Activated T-cell treated with anti-CD3 and anti-CD28 coated beads, Interleukin-2, amount 50 U/mL, for 72 hours (primary cell): ENCODE measurements around the gene TRAF7. TPM values are rescaled to one million over a fixed set of nuclear protein-coding genes. Genes with fewer than 3 reads are reported as not detected.
"Not testable (repeated sequence)": the region's sequence is repeated elsewhere in the genome, so short reads cannot be mapped to it uniquely, and the experiment has no call there.

Source experiments
- ATAC-seq, 2 donors: fragments of 150-1000 bp; cut with Tn5 transposase; replicated peaks in 1 of 2; 2 replicates each; pipeline ENCODE4 v1.10.0; 2021; ENCODE audit warnings: moderate library complexity in 2 of 2, mild to moderate bottlenecking in 1 of 2
- DNase-seq, 2 donors: peaks; one replicate each; pipeline ENCODE4 v3.0.0; 2021 to 2022; ENCODE audit warnings: mixed read lengths in 1 of 2
- H3K27ac Mint-ChIP-seq: one replicate; pipeline ENCODE4 v1.8.0; 2022; ENCODE audit warnings: mild to moderate bottlenecking, moderate library complexity, mixed read lengths
- H3K27me3 Mint-ChIP-seq: one replicate; pipeline ENCODE4 v1.8.0; 2022; ENCODE audit warnings: low read depth, mixed read lengths
- H3K36me3 Mint-ChIP-seq, 2 donors: one replicate each; pipeline ENCODE4 v1.8.0; 2022; ENCODE audit warnings: mixed read lengths in 2 of 2, mild to moderate bottlenecking in 1 of 2; ENCODE audit not compliant: insufficient read depth in 2 of 2
- H3K4me1 Mint-ChIP-seq: one replicate; pipeline ENCODE4 v1.8.0; 2022; ENCODE audit warnings: low read depth, mixed read lengths
- H3K4me3 Mint-ChIP-seq, 2 donors: one replicate each; pipeline ENCODE4 v1.8.0; 2022; ENCODE audit warnings: mild to moderate bottlenecking in 2 of 2, mixed read lengths in 2 of 2, moderate library complexity in 2 of 2
- H3K9me3 Mint-ChIP-seq, 2 donors: one replicate each; pipeline ENCODE4 v1.8.0; 2022; ENCODE audit warnings: mixed read lengths in 2 of 2
- total RNA-seq, 2 donors: library from RNA; stranded (reverse); gene quantifications; one replicate each; pipeline ENCODE4 v1.2.3, GENCODE V29; 2022

TRAF7 gene
- 10 to 100 TPM; 66.4 to 72.9 TPM for total RNA-seq

DNA sequence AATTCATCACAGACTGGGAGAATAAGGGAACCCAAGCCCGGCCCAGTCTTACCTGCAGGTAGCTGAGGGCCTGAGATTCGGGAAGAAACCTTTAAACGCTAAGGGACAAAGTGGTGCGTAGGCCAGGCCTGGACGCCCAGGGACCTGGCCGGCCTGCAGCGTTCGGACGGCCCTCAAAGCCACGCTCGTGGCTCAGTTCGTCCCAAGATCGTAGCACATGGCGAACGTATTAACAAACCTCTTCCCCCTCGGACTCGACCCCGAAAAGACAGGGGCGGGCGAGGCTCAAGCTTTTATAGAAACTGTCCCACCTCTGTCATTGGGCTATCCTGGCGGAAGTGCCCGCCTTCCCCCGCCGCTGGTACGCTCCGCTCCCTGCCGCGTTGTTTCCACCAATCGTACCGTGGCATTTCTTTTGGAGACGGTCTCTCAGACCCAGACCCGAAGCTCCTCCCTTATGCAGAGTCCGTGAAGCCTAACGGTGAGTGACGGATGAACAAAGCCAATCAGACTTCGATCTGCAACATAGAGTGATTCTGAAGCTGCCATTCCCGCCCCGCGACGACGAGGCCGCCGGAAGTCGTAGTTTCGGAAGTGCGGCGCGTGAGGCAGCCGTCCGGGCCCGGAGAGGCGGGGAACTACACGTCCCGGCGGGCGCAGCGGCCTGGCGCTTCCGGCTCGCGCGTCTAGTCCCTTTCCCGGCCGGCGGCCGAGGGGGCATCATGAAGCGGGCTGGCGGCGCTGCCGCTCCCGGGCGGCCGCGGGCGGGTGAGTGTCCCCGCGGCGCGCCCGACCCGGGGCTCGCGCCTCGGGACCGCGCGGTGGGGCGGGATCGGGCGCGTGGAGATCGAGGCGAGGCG is at the start of gene TRAF7:
TSS of gene TRAF7 (plus strand) at position 692 of the 860 bp plus-strand sequence. CDS start 8,139 bp downstream, outside the sequence.
- Mint-ChIP-seq H3K4me3 (peak within 1 kb of the TSS; percentile 97 to 99), H3K27ac (peak within 1 kb of the TSS; percentile 97), H3K4me1 (peaks cover 59% of the 10 kb centered on the region), H3K36me3 (peaks cover 4 to 7% of the 10 kb centered on the region in 2 donors), H3K27me3 (no peaks in the 10 kb centered on the region), H3K9me3 (no peaks in the 10 kb centered on the region)
- peak; percentile 91 for ATAC-seq
- DNase-seq: peak; percentile 97 to 98

DNA sequence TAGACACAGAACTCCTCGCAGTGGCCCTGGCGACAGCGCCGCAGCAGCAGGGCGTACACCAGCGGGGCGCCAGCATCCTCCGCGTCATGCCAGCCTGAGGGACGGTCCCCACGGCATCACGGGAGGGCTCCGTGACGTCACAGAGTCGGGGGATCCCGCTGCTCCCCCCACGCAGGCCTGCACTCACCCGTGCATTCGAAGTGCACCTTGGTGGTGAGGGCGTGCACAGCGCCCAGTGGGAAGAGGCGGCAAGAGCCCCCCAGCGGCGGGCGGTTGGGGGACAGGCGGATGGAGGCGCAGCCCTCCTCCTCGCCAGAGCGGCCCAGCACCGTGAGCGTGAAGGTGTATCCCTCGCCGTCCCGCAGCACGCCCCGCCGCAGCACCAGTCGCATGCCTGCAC is 49.4 kb upstream of the TRAF7 start:
- not testable (repeated sequence) for H3K27ac Mint-ChIP-seq, H3K36me3 Mint-ChIP-seq, ATAC-seq, H3K9me3 Mint-ChIP-seq, H3K4me1 Mint-ChIP-seq, H3K4me3 Mint-ChIP-seq, DNase-seq, H3K27me3 Mint-ChIP-seq

DNA sequence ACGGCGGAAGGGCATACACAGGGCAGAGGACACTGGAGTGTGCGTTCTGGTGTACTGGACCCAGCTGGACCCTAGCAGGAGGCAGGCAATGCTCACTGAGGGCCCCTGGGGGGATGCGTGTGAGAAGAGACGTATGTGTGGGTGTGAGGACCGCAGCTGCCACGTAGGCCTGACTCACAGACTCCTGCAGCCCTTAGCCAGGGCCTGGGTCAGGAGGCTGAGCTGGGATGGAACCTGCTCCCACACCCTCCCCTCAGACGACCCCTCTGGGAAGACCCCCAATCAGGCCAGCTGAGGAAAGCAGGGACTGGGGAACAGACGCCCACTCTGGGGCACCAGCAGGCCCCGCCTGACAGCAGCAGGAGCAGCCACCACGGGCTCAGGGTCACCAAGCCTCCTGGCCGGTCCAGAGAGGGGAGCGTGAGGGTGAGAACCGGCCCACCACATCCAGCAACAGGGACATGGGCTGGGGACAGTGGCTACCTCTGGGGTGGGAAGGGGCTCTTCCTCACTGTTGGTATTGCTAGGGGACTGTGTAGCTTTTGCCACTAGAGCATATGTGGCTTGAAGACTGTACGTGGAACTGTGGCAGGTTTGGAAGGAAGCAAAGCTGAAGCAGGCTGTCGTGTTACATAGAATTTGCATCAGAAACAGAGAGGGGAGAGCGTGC is 48.3 kb upstream of the TRAF7 start:
- not testable (repeated sequence) for H3K27me3 Mint-ChIP-seq, H3K36me3 Mint-ChIP-seq, H3K4me1 Mint-ChIP-seq, DNase-seq, H3K4me3 Mint-ChIP-seq, H3K27ac Mint-ChIP-seq, ATAC-seq, H3K9me3 Mint-ChIP-seq

DNA sequence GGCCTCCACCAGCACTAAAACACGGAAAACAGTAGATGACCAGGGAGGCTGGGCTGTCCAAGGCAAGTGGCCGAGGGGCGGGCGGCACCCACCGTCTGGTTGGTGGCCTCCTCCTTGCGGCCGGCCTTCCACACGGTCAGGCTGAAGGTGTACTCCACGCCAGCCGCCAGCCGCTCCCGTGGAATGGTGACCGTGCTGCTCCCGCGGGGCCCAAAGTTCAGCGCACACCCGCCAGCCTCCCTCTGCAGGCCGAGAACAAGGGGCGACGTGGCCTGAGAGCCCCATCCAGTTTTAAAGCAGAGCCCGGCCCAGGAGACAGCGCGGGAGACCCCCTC is 47.8 kb upstream of the TRAF7 start:
- H3K4me3 Mint-ChIP-seq, H3K27ac Mint-ChIP-seq, H3K36me3 Mint-ChIP-seq, ATAC-seq, H3K4me1 Mint-ChIP-seq, DNase-seq, H3K9me3 Mint-ChIP-seq, H3K27me3 Mint-ChIP-seq: not testable (repeated sequence)

DNA sequence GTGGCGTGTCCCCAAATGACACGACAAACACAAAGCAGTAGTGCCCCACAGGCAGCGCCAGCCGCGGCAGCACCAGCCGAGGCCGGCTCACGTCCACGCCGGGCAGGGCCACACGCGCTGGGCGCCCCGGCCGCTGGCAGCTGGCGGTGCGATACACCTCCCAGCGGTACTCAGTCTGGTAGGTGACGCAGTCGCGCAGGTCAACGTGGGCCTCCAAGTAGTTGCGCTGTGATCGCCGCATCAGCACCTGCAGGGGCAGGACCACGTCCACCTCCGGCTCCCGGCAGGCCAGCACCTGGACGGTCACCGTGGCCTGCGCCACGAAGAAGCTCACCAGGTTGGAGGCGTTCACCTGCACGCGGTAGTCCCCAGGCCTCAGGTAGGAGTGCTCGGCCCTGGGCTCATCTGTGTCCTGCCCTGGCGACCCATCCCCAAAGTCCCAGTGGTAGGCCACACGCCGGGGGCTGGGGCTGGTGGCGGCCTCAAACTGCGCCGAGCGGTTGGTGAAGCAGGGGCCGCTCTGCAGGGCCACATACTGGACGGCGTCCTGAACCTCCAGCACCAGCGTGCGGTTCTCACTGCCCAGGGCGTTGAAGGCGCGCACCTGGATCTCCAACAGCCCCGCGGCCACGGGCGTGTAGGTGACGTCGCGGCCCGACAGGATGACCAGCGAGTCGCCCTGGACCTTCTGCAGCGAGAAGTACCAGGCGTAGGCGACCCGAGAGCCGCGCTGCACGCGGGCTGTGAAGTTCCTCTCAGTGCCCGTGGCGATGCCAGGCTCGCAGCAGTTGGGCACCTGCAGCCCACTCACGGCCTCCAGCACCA is 46.9 kb upstream of the TRAF7 start:
- not testable (repeated sequence) for H3K4me1 Mint-ChIP-seq, H3K27ac Mint-ChIP-seq, DNase-seq, H3K27me3 Mint-ChIP-seq, ATAC-seq, H3K4me3 Mint-ChIP-seq, H3K9me3 Mint-ChIP-seq, H3K36me3 Mint-ChIP-seq

DNA sequence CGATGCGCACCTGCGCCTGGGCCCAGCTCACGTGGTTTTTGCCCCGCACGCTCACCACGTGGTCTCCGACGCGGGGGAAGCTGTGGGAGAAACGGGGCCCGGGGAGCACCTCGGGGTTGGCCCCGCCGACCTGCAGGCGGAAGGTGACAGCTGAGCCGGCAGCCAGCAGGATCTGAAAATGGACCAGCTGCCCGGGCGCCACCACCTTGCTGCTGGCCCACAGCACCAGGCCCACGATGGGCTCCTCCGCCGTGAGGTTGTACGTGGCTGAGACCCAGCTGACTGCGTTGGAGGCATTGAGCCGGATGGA is 46.4 kb upstream of the TRAF7 start:
- H3K27ac Mint-ChIP-seq, H3K4me1 Mint-ChIP-seq, ATAC-seq, H3K36me3 Mint-ChIP-seq, DNase-seq, H3K9me3 Mint-ChIP-seq, H3K4me3 Mint-ChIP-seq, H3K27me3 Mint-ChIP-seq: not testable (repeated sequence)

DNA sequence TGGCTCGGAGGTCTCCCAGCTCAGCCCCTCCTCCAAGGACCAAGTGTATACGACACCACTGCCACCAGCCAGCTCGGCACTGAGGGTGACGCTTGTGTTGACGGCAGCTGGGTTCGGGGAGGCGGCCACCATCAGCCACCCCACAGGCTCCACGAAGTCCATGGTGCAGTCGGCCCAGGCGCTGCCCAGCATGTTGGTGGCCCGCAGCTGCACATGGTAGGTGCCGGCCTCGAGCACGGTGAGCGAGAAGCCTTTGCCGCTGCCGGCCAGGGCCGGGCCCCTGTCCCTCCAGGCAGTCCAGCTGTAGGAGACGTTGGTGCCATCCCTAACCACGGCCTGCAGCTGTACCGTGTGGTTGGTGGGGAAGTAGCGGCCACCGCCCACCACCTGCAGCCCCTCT is 45.7 kb upstream of the TRAF7 start:
- not testable (repeated sequence) for ATAC-seq, H3K27me3 Mint-ChIP-seq, H3K4me3 Mint-ChIP-seq, DNase-seq, H3K4me1 Mint-ChIP-seq, H3K36me3 Mint-ChIP-seq, H3K9me3 Mint-ChIP-seq, H3K27ac Mint-ChIP-seq

DNA sequence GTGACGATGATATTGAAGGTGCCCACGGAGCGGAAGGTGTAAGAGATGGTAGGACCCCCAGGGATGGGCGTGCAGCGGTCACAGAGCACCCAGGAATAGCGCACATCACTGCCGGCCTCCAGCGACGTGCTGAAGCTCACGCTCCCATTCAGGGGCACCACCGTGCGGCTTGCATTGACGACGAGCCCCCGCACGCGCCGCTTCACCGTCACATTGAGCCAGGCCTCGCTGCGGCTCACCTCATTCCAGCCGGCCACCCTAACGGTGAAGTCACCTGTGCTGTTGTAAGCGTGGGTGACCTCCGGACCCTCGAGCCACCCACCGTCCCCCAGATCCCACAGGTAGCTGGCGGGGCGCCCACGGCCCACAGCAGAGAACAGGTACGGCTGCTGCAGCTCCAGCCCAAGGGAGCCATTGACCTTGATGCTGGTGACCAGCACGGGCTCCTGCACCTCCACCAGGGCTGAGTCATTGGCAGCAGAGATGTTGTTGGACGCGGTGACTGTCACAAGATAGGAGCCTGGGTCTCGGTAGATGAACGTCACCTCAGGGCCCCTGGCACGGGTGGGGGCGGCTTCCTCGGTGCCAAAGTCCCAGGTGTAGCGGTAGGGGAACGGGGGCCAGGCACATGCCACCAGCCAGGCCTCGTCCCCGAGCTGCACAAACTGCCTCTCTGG is 45.1 kb upstream of the TRAF7 start:
- not testable (repeated sequence) for DNase-seq, H3K36me3 Mint-ChIP-seq, H3K9me3 Mint-ChIP-seq, H3K4me1 Mint-ChIP-seq, H3K4me3 Mint-ChIP-seq, H3K27me3 Mint-ChIP-seq, H3K27ac Mint-ChIP-seq, ATAC-seq

DNA sequence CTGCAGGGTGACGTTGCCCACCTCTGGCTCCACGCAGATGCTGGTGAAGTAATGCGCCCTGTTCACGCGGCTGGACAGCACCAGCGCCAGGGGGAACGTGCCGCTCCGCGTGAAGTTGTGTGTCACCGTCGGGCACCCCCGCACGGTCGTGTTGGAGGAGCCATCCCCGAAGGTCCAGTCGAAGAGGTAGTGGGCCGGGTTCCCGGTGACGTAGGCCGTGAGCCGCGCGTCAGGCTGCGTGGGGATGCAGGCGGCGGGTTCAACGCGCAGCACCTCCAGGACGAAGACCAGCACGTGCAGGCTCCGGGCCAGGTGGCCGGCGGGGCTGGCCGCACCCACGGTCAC is 44.6 kb upstream of the TRAF7 start:
- DNase-seq, ATAC-seq, H3K4me1 Mint-ChIP-seq, H3K27me3 Mint-ChIP-seq, H3K27ac Mint-ChIP-seq, H3K9me3 Mint-ChIP-seq, H3K36me3 Mint-ChIP-seq, H3K4me3 Mint-ChIP-seq: not testable (repeated sequence)

DNA sequence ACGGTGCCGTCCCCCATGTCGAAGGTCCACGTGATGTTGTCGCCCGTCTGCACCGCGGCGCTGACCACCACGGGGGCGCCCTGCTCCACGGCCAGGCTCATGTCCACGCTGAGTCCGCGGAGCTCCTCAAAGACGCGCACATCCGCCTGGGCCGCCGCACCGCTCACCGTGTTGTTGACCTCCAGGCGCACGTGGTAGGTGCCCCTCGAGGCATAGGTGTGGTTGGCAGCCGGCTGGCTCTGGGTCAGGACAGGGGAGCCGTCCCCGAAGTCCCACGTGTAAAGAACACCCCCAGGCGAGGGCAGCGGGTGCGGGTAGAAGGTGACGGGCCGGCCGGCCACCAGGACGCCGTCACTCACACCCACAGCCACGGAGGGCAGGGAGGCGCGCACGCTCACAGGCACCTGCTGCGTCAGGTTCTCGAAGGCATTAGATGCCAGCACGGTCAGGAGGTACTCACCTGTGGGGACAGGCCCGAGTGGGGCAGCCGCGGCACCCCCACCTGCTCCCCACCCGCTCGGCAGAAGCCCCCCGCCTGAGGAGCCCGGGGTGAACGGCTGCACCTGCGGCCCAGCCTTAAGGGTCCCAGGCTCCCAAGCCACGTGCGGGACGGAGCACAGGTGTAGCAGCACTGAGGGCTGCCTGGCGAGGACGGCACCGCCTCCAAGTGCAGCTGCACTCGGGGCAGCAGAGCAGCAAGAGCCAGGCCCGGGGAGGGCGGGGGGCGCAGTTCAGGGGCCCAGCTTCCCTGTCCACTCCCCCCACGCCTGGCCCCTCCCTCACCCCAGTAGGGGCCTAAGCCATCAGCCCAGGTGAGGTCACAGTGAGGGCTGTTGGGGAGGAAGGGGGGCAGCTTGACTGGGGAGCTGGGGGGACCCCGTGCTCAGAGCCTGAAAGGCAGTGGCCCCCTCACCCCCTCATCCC is 43.9 kb upstream of the TRAF7 start:
- H3K36me3 Mint-ChIP-seq, H3K27me3 Mint-ChIP-seq, H3K9me3 Mint-ChIP-seq, H3K4me3 Mint-ChIP-seq, DNase-seq, H3K4me1 Mint-ChIP-seq, H3K27ac Mint-ChIP-seq, ATAC-seq: not testable (repeated sequence)

DNA sequence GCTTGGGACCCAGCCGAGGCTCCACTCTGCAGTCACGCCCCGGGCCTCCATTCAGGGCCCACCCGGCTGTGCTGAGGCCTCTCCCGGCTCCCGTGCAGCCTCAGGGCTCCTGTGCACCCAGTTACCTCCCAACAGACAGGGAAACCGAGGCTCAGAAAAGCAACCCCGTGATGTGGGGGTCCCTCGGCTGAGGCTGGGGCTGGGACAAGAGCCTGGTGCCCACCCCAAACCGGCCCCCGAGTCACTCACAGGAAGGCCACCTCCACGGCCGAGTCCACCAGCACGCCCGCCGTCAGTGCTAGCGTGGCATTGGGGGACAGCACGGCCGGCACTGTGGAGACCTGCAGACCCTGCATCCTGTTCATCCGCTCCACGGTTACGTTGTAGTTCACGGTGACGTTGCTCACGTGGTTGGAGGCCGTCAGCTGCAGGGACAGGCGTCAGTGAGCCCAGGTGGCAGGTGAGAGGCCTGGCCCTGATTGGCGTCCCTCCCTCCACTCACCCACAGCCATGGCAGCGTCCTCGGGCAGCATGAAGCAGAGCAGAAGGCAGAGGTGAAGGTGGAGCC is 43.0 kb upstream of the TRAF7 start:
- not testable (repeated sequence) for ATAC-seq, H3K27me3 Mint-ChIP-seq, H3K4me1 Mint-ChIP-seq, H3K4me3 Mint-ChIP-seq, H3K27ac Mint-ChIP-seq, H3K9me3 Mint-ChIP-seq, DNase-seq, H3K36me3 Mint-ChIP-seq

DNA sequence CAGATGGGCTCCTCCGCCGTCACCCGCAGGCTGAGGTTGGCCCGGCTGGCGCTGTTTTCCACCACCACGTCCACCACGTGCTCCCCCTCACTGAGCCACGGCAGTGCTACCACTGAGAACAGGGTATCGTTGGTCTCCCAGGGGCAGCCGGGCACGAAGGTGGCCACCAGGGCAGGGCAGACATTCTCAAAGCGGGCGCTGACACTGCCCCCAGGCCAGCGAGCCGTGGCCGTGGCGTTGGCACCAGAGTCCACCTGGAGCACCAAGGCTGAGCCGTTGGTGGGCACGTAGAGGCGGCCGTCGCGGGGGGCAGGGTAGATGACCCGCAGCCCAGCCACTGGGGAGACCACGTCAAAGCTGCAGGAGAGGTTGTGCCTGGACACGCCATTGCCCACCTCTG is 41.4 kb upstream of the TRAF7 start:
- not testable (repeated sequence) for H3K4me3 Mint-ChIP-seq, H3K27ac Mint-ChIP-seq, H3K4me1 Mint-ChIP-seq, H3K9me3 Mint-ChIP-seq, H3K27me3 Mint-ChIP-seq, ATAC-seq, H3K36me3 Mint-ChIP-seq, DNase-seq
